Astrocyte (in vitro differentiated cells and primary cell): ENCODE measurements around the gene CD81. TPM values are rescaled to one million over a fixed set of nuclear protein-coding genes. Genes with fewer than 3 reads are reported as not detected.

ENCODE experiments used
- DNase-seq: peaks from one replicate; pipeline ENCODE4 v3.0.0-alpha.2; 2010; ENCODE audit warnings: low read depth
- FAIRE-seq: peaks from 2 replicates; lab custom pipeline; 2011; peaks lifted over from hg19 to GRCh38; lab: Jason Lieb, UNC
- H2AFZ ChIP-seq: 2 replicates; pipeline ENCODE4 v1.6.0; 2012; ENCODE audit warnings: low read depth, low read length, inconsistent platforms
- H3K27ac ChIP-seq: 2 replicates; pipeline ENCODE4 v1.5.1; 2011; ENCODE audit warnings: low read depth, low read length, inconsistent platforms
- H3K27me3 ChIP-seq: 2 replicates; pipeline ENCODE4 v1.6.0; 2011; ENCODE audit warnings: low read length, inconsistent platforms; ENCODE audit not compliant: insufficient read depth
- H3K36me3 ChIP-seq: 2 replicates; pipeline ENCODE4 v1.5.1; 2011; ENCODE audit warnings: low read length, inconsistent platforms; ENCODE audit not compliant: insufficient read depth
- H3K4me1 ChIP-seq: 2 replicates; pipeline ENCODE4 v1.5.1; 2011; ENCODE audit warnings: low read length, inconsistent platforms; ENCODE audit not compliant: insufficient read depth
- H3K4me2 ChIP-seq: 2 replicates; pipeline ENCODE4 v1.6.0; 2012; ENCODE audit warnings: low read length, inconsistent platforms
- H3K4me3 ChIP-seq: 2 replicates; pipeline ENCODE4 v1.5.1; 2011; ENCODE audit warnings: low read depth, mild to moderate bottlenecking, low read length, inconsistent platforms; ENCODE audit not compliant: insufficient read depth
- H3K79me2 ChIP-seq: 2 replicates; pipeline ENCODE4 v1.6.0; 2012; ENCODE audit warnings: mild to moderate bottlenecking, low read length, inconsistent platforms; ENCODE audit not compliant: insufficient read depth
- H3K9ac ChIP-seq: 2 replicates; pipeline ENCODE4 v1.6.0; 2012; ENCODE audit warnings: mild to moderate bottlenecking, low read length, inconsistent platforms
- H3K9me3 ChIP-seq: 2 replicates; pipeline ENCODE4 v1.5.1; 2012; ENCODE audit warnings: low read depth, mild to moderate bottlenecking, low read length, inconsistent platforms; ENCODE audit not compliant: insufficient read depth
- H4K20me1 ChIP-seq: 2 replicates; pipeline ENCODE4 v1.6.0; 2012; ENCODE audit warnings: low read length, inconsistent platforms; ENCODE audit not compliant: insufficient read depth
- H3K27ac Mint-ChIP-seq: one replicate; pipeline ENCODE4 v1.8.0; 2021; ENCODE audit warnings: mild to moderate bottlenecking, mixed read lengths; ENCODE audit not compliant: unreplicated experiment
- H3K27me3 Mint-ChIP-seq: one replicate; pipeline ENCODE4 v1.8.0; 2021; ENCODE audit warnings: low read depth, mixed read lengths; ENCODE audit not compliant: unreplicated experiment
- H3K36me3 Mint-ChIP-seq: one replicate; pipeline ENCODE4 v1.8.0; 2021; ENCODE audit warnings: low read depth, mixed read lengths; ENCODE audit not compliant: unreplicated experiment
- H3K4me1 Mint-ChIP-seq: one replicate; pipeline ENCODE4 v1.8.0; 2021; ENCODE audit warnings: low read depth, mixed read lengths; ENCODE audit not compliant: unreplicated experiment
- H3K4me3 Mint-ChIP-seq: one replicate; pipeline ENCODE4 v1.8.0; 2021; ENCODE audit warnings: mild to moderate bottlenecking, moderate library complexity, mixed read lengths; ENCODE audit not compliant: unreplicated experiment
- H3K9me3 Mint-ChIP-seq: one replicate; pipeline ENCODE4 v1.8.0; 2021; ENCODE audit warnings: mild to moderate bottlenecking, mixed read lengths; ENCODE audit not compliant: unreplicated experiment
- EZH2 ChIP-seq: IDR thresholded peaks from 2 replicates; pipeline ENCODE4 v1.6.1; 2012; ENCODE audit warnings: mild to moderate bottlenecking, low read length, inconsistent platforms; ENCODE audit not compliant: insufficient read depth
- total RNA-seq: library from RNA; stranded (reverse); gene quantifications from 2 replicates; pipeline ENCODE4 v1.2.1, GENCODE V29; 2021
- TF ChIP-seq, protein P1 (sequence below): IDR thresholded peaks from 2 replicates; pipeline ENCODE4 v1.5.1; 2011; ENCODE audit warnings: low read depth, mild to moderate bottlenecking, inconsistent platforms, low read length, moderate library complexity; ENCODE audit not compliant: insufficient read depth

CD81 gene
- total RNA-seq, 1 donor from 2014 or later, result 625 TPM

DNA sequence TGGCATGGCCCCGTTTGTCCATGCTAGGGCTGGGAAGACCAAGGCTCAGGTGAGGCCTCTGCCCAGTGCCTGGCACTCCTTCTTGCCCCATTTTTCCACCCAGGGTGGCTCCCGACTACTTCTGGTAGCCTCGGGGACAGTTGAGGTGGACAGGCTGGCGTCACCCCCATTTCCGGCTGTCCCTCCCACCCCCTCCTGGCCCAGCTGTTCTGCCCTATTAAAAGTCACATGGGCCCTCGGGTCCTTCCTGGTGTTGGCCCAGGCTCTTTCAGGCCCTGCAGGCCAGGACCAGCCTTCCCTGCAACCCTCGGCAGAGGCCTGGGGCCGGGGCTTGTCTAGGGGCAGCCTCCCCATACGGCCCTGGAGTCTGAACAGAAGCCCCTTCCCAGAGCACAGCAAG, 9.5 kb downstream of the CD81 start:
- Histone ChIP-seq H3K27ac (no peak overlapping the region), H2AFZ (no peak overlapping the region), H3K4me1 (peaks cover 45% of the 10 kb centered on the region), H3K9ac (peak overlapping the region; percentile 13), H3K36me3 (no peaks in the 10 kb centered on the region), H3K9me3 (no peaks in the 10 kb centered on the region), H3K4me2 (peak overlapping the region; percentile 42), H3K79me2 (peaks cover 97% of the 10 kb centered on the region), H3K27me3 (no peaks in the 10 kb centered on the region), H4K20me1 (peaks cover 95% of the 10 kb centered on the region), H3K4me3 (no peak overlapping the region)
- DNase-seq (no peak), FAIRE-seq (no peak)
- peaks cover 4% of the 10 kb centered on the region for H3K36me3 Mint-ChIP-seq
- TF ChIP-seq, protein P1, sequence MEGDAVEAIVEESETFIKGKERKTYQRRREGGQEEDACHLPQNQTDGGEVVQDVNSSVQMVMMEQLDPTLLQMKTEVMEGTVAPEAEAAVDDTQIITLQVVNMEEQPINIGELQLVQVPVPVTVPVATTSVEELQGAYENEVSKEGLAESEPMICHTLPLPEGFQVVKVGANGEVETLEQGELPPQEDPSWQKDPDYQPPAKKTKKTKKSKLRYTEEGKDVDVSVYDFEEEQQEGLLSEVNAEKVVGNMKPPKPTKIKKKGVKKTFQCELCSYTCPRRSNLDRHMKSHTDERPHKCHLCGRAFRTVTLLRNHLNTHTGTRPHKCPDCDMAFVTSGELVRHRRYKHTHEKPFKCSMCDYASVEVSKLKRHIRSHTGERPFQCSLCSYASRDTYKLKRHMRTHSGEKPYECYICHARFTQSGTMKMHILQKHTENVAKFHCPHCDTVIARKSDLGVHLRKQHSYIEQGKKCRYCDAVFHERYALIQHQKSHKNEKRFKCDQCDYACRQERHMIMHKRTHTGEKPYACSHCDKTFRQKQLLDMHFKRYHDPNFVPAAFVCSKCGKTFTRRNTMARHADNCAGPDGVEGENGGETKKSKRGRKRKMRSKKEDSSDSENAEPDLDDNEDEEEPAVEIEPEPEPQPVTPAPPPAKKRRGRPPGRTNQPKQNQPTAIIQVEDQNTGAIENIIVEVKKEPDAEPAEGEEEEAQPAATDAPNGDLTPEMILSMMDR, result no peak
- no peak for TF ChIP-seq EZH2
- peaks cover 26% of the 10 kb centered on the region for H3K4me1 Mint-ChIP-seq
- H3K27ac Mint-ChIP-seq, result no peak overlapping the region
- H3K27me3 Mint-ChIP-seq, result no peaks in the 10 kb centered on the region
- no peak overlapping the region for H3K4me3 Mint-ChIP-seq
- H3K9me3 Mint-ChIP-seq, result no peaks in the 10 kb centered on the region

DNA sequence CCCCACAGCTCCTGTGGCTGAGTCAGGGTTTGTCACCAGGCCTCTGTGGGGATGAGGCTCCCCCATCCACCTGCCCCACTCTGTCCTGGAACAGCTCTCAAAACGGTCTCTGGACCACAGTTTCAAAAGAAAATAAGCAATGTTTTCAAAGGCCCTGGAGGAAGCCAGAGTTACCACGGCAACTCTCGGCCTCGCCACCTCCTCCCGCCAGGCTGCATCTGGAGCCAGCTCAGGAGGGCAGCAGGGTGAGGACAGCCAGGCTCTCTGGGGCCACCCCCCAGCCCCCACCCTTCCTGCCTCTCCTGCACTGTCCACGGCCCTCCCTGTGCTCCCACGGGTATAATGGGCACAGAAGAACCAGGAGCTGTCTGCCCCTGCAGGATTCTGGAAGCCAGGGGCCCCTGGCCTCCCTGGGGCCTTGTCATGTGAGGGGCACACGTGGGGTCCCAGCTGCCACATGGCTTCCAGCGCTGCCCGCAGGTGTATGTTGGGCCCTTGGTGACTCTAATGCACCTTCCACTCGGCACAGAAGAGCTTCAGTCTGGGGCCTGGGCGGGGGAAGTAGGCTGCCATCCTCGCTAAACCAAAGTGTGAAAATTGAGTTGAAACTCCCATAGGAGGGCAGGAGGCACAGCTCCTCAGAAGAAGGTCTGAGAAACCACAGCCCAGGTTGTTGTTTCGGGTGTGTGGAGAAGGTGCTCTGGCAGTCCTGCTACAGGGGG, 10.3 kb downstream of the CD81 start:
- no peak overlapping the region for H3K4me3 ChIP-seq
- H3K4me3 Mint-ChIP-seq, result no peak overlapping the region
- H3K4me2 ChIP-seq, result peak overlapping the region; percentile 42
- peaks cover 4% of the 10 kb centered on the region for H3K36me3 Mint-ChIP-seq
- no peak overlapping the region for H3K27ac ChIP-seq
- no peak for TF ChIP-seq EZH2
- TF ChIP-seq, protein P1, result no peak
- H3K27ac Mint-ChIP-seq, result no peak overlapping the region
- peaks cover 38% of the 10 kb centered on the region for H3K4me1 ChIP-seq
- H3K9me3 Mint-ChIP-seq, result no peaks in the 10 kb centered on the region
- H3K36me3 ChIP-seq, result no peaks in the 10 kb centered on the region
- DNase-seq, result no peak
- H3K9me3 ChIP-seq, result no peaks in the 10 kb centered on the region
- H2AFZ ChIP-seq, result no peak overlapping the region
- FAIRE-seq, result no peak
- H4K20me1 ChIP-seq, result peaks cover 95% of the 10 kb centered on the region
- H3K9ac ChIP-seq, result peak overlapping the region; percentile 13
- no peaks in the 10 kb centered on the region for H3K27me3 Mint-ChIP-seq
- H3K27me3 ChIP-seq, result no peaks in the 10 kb centered on the region
- peaks cover 97% of the 10 kb centered on the region for H3K79me2 ChIP-seq
- peaks cover 24% of the 10 kb centered on the region for H3K4me1 Mint-ChIP-seq
